Hepatocyte (in vitro differentiated cells): ENCODE results near the gene COASY. TPM values are rescaled to one million over a fixed set of nuclear protein-coding genes. Genes with fewer than 3 reads are reported as not detected.
"Not testable (repeated sequence)": the region's sequence is repeated elsewhere in the genome, so short reads cannot be mapped to it uniquely, and the experiment has no call there.

Source experiments
- DNase-seq: peaks from one replicate; pipeline ENCODE4 v3.0.0-alpha.2; 2016; ENCODE audit warnings: low spot score
- H2AFZ ChIP-seq: fragments of 200-600 bp; sonication (generic); 2 replicates; pipeline ENCODE4 v1.6.0; 2016; ENCODE audit warnings: antibody characterized with exemption, mild to moderate bottlenecking
- H3K27ac ChIP-seq: fragments of 200-600 bp; sonication (generic); 2 replicates; pipeline ENCODE4 v1.5.1; 2016; ENCODE audit warnings: mild to moderate bottlenecking
- H3K27me3 ChIP-seq: fragments of 200-600 bp; sonication (generic); 2 replicates; pipeline ENCODE4 v1.6.1; 2016
- H3K36me3 ChIP-seq: fragments of 200-600 bp; sonication (generic); replicated peaks from 2 replicates; pipeline ENCODE4 v1.5.1; 2016; ENCODE audit warnings: low read depth; ENCODE audit not compliant: insufficient read depth
- H3K4me1 ChIP-seq: fragments of 200-600 bp; sonication (generic); 2 replicates; pipeline ENCODE4 v1.5.1; 2016; ENCODE audit warnings: mild to moderate bottlenecking, moderate library complexity; ENCODE audit not compliant: insufficient read depth
- H3K4me2 ChIP-seq: fragments of 200-600 bp; sonication (generic); 2 replicates; pipeline ENCODE4 v1.6.0; 2016
- H3K4me3 ChIP-seq: fragments of 200-600 bp; sonication (generic); 2 replicates; pipeline ENCODE4 v1.5.1; 2016; ENCODE audit warnings: mild to moderate bottlenecking
- H3K79me2 ChIP-seq: fragments of 200-600 bp; sonication (generic); 2 replicates; pipeline ENCODE4 v1.6.0; 2017; ENCODE audit warnings: mild to moderate bottlenecking
- H3K9me2 ChIP-seq: fragments of 200-600 bp; sonication (generic); replicated peaks from 2 replicates; pipeline ENCODE4 v1.6.0; 2017; ENCODE audit warnings: mild to moderate bottlenecking; ENCODE audit not compliant: insufficient read depth
- H3K9me3 ChIP-seq: fragments of 200-600 bp; sonication (generic); 2 replicates; pipeline ENCODE4 v1.5.1; 2016; ENCODE audit warnings: low read depth, mild to moderate bottlenecking
- H4K20me1 ChIP-seq: fragments of 200-600 bp; sonication (generic); 2 replicates; pipeline ENCODE4 v1.6.0; 2016; ENCODE audit warnings: mild to moderate bottlenecking; ENCODE audit not compliant: insufficient read depth, poor library complexity, severe bottlenecking
- EZH2 ChIP-seq: fragments of 200-600 bp; sonication (generic); IDR thresholded peaks from 2 replicates; pipeline ENCODE4 v1.6.1; 2016; ENCODE audit warnings: antibody characterized with exemption, mild to moderate bottlenecking, borderline replicate concordance
- EZH2phosphoT487 ChIP-seq: fragments of 200-600 bp; sonication (generic); IDR thresholded peaks from one replicate; pipeline ENCODE4 v1.6.1; 2018; ENCODE audit warnings: antibody characterized with exemption, mild to moderate bottlenecking, low read depth, moderate library complexity; ENCODE audit not compliant: unreplicated experiment, severe bottlenecking
- WGBS: methylation state at CpG from one replicate; pipeline ENCODE4 v1.1.6; 2016; ENCODE audit warnings: low lambda C conversion rate; ENCODE audit errors: missing lambda C conversion rate; 5-methylcytosine and 5-hydroxymethylcytosine counted together
- polyA plus RNA-seq: library from polyadenylated mRNA; unstranded; fragments of >200 nt; fragmentation: Nextera tagmentation; extraction: Ambion mirVana; gene quantifications from 2 replicates; pipeline ENCODE4 v1.2.1, GENCODE V29; 2016
- total RNA-seq: library from RNA; depleted of rRNA; stranded (reverse); fragments of >200 nt; gene quantifications from 2 replicates; pipeline ENCODE4 v1.2.3, GENCODE V29; 2014
- TF ChIP-seq, protein P1 (sequence below): fragments of 200-600 bp; sonication (generic); IDR thresholded peaks from 2 replicates; pipeline ENCODE4 v1.5.1; 2016; ENCODE audit warnings: antibody characterized with exemption, mild to moderate bottlenecking; ENCODE audit not compliant: poor library complexity

Gene COASY
- total and polyA plus RNA-seq, 2 experiments from 2014 or later, result 33.9 to 91.6 TPM

DNA sequence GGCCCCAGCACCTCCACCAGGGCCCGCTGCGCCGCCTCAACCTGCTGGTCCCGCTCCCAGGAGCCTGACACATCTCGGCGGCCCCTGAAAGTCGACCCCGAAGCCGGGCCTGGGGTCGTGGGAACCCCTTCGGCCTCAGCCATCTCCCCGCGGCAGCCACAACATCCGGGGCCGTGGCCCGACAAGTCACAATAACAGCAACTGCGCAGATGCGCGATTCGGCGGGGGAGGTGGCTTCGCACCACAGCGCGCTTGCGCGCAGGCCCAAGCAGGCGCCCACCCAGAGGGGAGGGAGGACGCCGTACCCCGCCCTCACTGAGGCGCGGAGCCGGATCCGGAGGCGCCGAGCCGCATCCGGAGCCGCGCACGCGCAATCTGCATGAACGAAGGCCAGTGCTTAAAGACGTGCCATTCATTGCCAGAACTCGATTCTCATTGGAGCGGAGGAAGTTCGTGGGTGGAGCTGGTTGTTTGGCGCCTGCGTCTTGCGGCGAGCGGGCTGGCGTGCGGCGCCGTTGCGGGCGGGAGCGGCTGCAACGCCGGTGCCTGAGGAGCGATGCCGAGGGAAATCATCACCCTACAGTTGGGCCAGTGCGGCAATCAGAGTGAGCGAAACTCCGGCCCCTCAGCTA is 47.4 kb downstream of the COASY start, which contains the start of the genes RETREG3 and TUBG1:
TSS of gene RETREG3 (minus strand) at position 193 of the 632 bp plus-strand sequence. CDS start at position 143, 50 bp downstream.
TSS of gene TUBG1 (plus strand) at position 502 of the 632 bp plus-strand sequence. CDS start at position 557, 55 bp downstream.
- Histone ChIP-seq H3K4me2 (peak within 1 kb of the TSS; percentile 89), H3K9me3 (no peaks in the 10 kb centered on the region), H3K36me3 (no peaks in the 10 kb centered on the region), H3K4me1 (peaks cover 24% of the 10 kb centered on the region), H4K20me1 (peaks cover 34% of the 10 kb centered on the region), H3K9me2 (no peaks in the 10 kb centered on the region), H3K27me3 (no peaks in the 10 kb centered on the region), H3K79me2 (peaks cover 55% of the 10 kb centered on the region), H2AFZ (peak within 1 kb of the TSS; percentile 34), H3K4me3 (peak within 1 kb of the TSS; percentile 84), H3K27ac (peak within 1 kb of the TSS; percentile 97)
- DNase-seq, result peak; percentile 100
- WGBS, result 1% methylated on average over 59 of the region's 66 CpGs
- TF ChIP-seq EZH2phosphoT487 (no peak), EZH2 (no peak)
- TF ChIP-seq, protein P1, sequence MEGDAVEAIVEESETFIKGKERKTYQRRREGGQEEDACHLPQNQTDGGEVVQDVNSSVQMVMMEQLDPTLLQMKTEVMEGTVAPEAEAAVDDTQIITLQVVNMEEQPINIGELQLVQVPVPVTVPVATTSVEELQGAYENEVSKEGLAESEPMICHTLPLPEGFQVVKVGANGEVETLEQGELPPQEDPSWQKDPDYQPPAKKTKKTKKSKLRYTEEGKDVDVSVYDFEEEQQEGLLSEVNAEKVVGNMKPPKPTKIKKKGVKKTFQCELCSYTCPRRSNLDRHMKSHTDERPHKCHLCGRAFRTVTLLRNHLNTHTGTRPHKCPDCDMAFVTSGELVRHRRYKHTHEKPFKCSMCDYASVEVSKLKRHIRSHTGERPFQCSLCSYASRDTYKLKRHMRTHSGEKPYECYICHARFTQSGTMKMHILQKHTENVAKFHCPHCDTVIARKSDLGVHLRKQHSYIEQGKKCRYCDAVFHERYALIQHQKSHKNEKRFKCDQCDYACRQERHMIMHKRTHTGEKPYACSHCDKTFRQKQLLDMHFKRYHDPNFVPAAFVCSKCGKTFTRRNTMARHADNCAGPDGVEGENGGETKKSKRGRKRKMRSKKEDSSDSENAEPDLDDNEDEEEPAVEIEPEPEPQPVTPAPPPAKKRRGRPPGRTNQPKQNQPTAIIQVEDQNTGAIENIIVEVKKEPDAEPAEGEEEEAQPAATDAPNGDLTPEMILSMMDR, result peak; percentile 38

DNA sequence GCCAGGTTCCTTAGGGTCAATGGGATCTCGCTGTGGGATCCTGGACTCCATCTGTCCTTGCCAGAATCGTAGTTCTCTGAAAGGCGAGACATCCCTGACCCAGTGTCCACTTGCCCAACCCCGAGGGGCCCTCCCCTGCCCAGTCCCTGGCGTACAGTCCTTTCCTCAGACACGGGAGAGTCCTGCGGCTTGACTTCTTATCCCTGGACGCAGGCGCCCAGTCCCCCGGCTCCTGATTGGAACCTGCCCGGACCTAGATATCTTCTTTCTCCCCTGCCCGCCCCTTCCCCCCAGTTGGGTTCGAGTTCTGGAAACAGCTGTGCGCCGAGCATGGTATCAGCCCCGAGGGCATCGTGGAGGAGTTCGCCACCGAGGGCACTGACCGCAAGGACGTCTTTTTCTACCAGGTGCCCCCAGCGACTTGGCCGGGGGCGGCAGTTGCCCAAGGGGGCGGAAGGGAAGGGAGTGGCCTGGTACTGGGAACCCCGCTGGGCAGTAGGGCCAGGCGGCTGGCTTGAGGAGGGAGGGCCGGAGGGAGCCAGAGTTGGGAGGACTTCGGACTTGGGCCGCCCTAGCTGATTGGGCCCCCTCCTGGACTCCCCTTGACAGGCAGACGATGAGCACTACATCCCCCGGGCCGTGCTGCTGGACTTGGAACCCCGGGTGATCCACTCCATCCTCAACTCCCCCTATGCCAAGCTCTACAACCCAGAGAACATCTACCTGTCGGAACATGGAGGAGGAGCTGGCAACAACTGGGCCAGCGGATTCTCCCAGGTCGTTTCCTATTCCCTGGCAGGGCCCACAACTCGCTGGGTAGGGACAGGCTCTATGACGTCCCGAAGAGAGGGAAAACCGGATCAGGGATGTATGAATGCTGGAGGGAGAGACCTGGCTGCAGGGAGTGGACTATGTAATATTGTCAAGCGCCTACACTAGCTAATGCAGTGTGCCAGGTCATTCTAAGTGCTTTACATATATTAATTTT is 48.2 kb downstream of the COASY start:
- H3K27me3 ChIP-seq, H3K36me3 ChIP-seq, H3K9me2 ChIP-seq, H3K9me3 ChIP-seq: not testable (repeated sequence)
- H3K4me2 ChIP-seq, result peak overlapping the region; percentile 86
- peak overlapping the region; percentile 34 for H2AFZ ChIP-seq
- peak; percentile 27 for DNase-seq
- peak overlapping the region; percentile 97 for H3K27ac ChIP-seq
- peak overlapping the region; percentile 84 for H3K4me3 ChIP-seq
- peaks cover 24% of the 10 kb centered on the region for H3K4me1 ChIP-seq
- peaks cover 28% of the 10 kb centered on the region for H4K20me1 ChIP-seq
- peaks cover 47% of the 10 kb centered on the region for H3K79me2 ChIP-seq
- WGBS, result 13% methylated on average over 24 of the region's 42 CpGs

DNA sequence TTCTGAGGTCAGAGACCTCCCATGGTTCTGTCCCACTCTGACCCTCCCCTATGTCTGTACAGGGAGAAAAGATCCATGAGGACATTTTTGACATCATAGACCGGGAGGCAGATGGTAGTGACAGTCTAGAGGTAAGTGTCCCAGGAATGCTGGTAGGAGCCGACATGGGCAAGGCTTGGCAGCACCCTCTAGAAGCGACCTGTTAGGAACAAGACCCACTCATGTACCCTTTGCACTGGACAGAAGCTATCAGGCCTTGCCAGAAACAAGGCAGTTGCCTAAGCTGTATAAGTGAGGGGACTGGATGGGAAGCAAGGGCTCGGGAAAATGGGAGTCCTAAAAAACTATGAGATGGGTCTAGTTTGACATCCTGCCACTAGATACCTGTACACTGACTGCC is 50.1 kb downstream of the COASY start:
- Histone ChIP-seq H4K20me1 (peaks cover 12% of the 10 kb centered on the region), H3K4me1 (peaks cover 15% of the 10 kb centered on the region), H3K79me2 (peaks cover 28% of the 10 kb centered on the region), H2AFZ (no peak overlapping the region), H3K4me3 (no peak overlapping the region), H3K9me3 (no peaks in the 10 kb centered on the region), H3K4me2 (no peak overlapping the region), H3K9me2 (no peaks in the 10 kb centered on the region), H3K27ac (no peak overlapping the region), H3K27me3 (no peaks in the 10 kb centered on the region), H3K36me3 (no peaks in the 10 kb centered on the region)
- 97% methylated on average over 4 of the region's 4 CpGs for WGBS
- no peak for DNase-seq
- no peak for TF ChIP-seq EZH2
- TF ChIP-seq, protein P1, result no peak
